ENCODE results near the gene KLHL2.

DNA sequence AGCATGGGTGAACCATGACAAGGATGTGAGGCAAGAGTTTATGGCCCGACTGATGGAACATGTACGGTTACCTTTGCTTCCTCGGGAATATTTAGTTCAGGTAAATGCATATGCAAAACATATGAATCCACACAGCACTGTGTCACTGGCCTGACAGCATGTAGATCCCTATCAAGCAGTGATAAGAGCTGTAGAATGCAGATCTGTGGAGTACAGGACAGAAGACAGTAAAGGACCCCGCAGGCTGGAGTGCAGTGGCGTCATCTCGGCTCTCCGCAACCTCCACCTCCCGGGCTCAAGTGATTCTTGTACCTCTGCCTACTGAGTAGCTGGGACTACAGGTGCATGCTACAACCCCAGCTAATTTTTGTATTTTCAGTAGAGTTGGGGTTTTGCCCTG, 90.3 kb downstream of the KLHL2 start:
- TF ChIP-seq POLR2A (IDR thresholded peaks at IDR 0.05) (no peak), POLR2AphosphoS5 (IDR thresholded peaks at IDR 0.05) (no peak), EP300 (IDR thresholded peaks at IDR 0.05) (no peak)
- TF ChIP-seq, protein P1, sequence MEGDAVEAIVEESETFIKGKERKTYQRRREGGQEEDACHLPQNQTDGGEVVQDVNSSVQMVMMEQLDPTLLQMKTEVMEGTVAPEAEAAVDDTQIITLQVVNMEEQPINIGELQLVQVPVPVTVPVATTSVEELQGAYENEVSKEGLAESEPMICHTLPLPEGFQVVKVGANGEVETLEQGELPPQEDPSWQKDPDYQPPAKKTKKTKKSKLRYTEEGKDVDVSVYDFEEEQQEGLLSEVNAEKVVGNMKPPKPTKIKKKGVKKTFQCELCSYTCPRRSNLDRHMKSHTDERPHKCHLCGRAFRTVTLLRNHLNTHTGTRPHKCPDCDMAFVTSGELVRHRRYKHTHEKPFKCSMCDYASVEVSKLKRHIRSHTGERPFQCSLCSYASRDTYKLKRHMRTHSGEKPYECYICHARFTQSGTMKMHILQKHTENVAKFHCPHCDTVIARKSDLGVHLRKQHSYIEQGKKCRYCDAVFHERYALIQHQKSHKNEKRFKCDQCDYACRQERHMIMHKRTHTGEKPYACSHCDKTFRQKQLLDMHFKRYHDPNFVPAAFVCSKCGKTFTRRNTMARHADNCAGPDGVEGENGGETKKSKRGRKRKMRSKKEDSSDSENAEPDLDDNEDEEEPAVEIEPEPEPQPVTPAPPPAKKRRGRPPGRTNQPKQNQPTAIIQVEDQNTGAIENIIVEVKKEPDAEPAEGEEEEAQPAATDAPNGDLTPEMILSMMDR (IDR thresholded peaks at IDR 0.05), result no peak
